Lower leg skin (tissue), 3 donors: ENCODE measurements around the gene SIPA1.

ENCODE experiments used
- CTCF ChIP-seq, 3 donors: fragments of 450-650 bp; IDR thresholded peaks; one replicate each; pipeline ENCODE4 v1.5.1; 2016; ENCODE audit warnings: antibody characterized with exemption in 3 of 3, mild to moderate bottlenecking in 3 of 3, moderate library complexity in 2 of 3
- POLR2A ChIP-seq, 2 donors: fragments of 450-650 bp; IDR thresholded peaks; one replicate each; pipeline ENCODE4 v1.6.1; 2016 to 2017; ENCODE audit warnings: antibody characterized with exemption in 2 of 2, mild to moderate bottlenecking in 1 of 2, moderate library complexity in 1 of 2

- TF ChIP-seq POLR2A (IDR thresholded peaks at IDR 0.05) (no peak), CTCF (IDR thresholded peaks at IDR 0.05) (no peak)
Measured at GRCh38 chr11:65634905-65635731, 2.8 kb upstream of the SIPA1 start.
